ENCODE results near the gene LRFN2.

The LRFN2 gene

DNA sequence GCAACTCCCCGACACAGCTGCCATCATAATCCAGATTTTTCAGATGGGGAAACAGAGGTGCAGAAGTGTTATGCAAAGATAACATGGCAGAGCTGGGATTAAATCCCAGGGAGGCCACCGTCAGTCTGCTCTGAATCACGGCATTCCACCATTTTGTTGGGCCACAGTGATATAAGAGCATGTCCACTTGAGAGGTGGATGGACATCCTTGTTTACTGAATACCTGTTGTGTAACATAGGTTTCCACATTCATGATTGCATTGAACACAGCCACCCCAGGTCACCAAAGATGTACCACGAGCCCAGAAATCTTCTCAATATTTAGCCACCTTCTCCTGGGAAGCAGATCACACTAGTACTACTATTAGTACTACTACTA lies 191.5 kb downstream of the LRFN2 start:
- ChIA-PET POLR2A (ENCODE audit: low non-redundant PET) (no interaction called here), CTCF (no interaction called here)
- no peak for DNase-seq (ENCODE audit: low spot score)
- no peak overlapping the region for H3K27ac ChIP-seq
- TF ChIP-seq, protein P1, sequence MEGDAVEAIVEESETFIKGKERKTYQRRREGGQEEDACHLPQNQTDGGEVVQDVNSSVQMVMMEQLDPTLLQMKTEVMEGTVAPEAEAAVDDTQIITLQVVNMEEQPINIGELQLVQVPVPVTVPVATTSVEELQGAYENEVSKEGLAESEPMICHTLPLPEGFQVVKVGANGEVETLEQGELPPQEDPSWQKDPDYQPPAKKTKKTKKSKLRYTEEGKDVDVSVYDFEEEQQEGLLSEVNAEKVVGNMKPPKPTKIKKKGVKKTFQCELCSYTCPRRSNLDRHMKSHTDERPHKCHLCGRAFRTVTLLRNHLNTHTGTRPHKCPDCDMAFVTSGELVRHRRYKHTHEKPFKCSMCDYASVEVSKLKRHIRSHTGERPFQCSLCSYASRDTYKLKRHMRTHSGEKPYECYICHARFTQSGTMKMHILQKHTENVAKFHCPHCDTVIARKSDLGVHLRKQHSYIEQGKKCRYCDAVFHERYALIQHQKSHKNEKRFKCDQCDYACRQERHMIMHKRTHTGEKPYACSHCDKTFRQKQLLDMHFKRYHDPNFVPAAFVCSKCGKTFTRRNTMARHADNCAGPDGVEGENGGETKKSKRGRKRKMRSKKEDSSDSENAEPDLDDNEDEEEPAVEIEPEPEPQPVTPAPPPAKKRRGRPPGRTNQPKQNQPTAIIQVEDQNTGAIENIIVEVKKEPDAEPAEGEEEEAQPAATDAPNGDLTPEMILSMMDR (conservative IDR thresholded peaks at IDR 0.05; ENCODE audit: low read depth), result no peak

DNA sequence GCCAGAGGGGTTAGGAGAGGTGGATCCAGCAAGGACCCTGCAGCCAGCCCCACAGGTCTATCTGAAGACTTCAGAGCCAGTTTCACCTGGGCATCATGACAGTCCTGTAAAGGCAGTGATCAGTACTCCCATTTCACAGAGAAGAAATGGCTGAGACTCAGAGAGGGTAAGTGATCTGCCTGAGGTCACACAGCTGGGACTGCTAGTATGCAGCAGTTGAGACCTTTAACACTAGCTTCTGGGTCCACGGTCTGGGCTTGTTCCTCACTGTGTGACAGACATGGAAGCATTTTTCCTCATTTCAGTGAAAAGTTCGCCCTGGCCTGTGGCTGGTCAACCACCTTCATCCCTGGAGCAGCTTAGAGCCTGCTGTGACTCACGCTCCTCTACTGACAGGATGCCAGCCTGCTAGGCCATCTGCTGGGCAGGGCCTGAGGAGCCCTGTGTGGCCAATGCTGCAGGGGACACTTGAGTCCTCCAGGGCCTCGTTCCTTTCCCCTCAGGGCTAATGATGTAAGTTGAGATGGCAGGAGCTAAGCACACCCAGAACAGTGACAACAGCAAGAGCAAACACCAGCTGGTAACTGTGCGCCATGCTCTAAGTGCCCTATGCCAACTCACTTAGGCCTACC lies 192.0 kb downstream of the LRFN2 start:
- TF ChIP-seq, protein P1 (conservative IDR thresholded peaks at IDR 0.05; ENCODE audit: low read depth), result no peak
- ChIA-PET POLR2A (ENCODE audit: low non-redundant PET) (no interaction called here), CTCF (no interaction called here)
- DNase-seq (ENCODE audit: low spot score), result no peak
- no peak overlapping the region for H3K27ac ChIP-seq

DNA sequence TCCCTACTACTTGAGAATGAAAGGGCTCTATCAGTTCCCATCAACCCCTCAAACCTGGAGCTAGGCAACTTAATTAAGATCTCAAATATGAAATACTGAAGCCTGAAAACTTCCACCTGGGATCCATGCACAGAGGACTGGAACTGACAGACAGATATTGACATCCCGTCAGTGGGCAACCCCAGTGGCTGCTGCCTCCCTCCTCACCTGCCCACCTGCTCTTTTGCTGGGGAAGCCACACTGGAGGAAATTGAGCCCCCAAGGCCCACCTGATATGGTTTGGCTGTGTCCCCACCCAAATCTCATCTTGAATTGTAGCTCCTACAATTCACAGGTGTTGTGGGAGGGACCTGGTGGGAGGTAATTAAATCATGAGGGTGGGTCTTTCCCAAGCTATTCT lies 192.8 kb downstream of the LRFN2 start:
- ChIA-PET CTCF (no interaction called here), POLR2A (ENCODE audit: low non-redundant PET) (no interaction called here)
- H3K27ac ChIP-seq, result no peak overlapping the region
- TF ChIP-seq, protein P1 (conservative IDR thresholded peaks at IDR 0.05; ENCODE audit: low read depth), result no peak
- no peak for DNase-seq (ENCODE audit: low spot score)

DNA sequence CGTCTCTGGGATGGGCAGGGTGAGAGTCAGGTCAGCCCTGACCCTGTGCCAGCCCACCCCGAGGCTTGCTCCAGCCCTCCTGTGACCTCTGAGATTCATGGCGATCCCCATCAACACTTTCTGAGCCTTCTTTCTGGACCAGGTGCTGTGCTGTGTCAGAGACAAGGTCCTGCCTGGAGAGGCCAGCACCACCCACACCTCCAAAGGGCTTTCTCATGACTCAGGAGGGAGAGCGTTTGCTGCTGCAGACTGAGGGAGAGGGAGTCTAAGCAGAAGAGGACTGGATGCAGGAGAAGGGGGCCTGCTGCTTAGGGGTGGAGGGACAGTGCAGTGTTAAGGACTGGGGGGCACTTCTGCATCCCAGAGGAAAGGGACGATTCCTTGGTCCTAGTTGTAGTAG lies 193.5 kb downstream of the LRFN2 start:
- ChIA-PET POLR2A (ENCODE audit: low non-redundant PET) (no interaction called here), CTCF (no interaction called here)
- TF ChIP-seq, protein P1 (conservative IDR thresholded peaks at IDR 0.05; ENCODE audit: low read depth), result no peak
- H3K27ac ChIP-seq, result no peak overlapping the region
- no peak for DNase-seq (ENCODE audit: low spot score)

DNA sequence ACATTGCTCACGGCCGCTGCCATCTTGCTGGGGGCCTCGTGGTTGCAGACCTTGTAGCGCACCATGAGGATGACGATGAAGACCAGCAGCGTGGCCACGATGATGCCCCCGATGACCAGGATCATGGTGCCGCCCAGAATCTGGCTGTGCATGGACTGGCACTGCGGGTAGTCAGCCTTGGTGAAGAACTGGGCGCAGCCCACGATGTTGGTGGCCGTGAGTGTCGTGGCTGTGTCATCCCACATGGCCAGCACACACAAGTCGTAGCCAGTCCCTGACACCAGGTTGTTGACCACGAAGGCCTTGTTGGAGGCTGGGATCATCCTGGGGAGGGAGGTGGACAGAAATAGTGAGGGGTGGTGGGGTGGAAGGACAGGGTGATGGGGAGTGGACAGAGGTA lies 194.6 kb downstream of the LRFN2 start:
- TF ChIP-seq, protein P1 (conservative IDR thresholded peaks at IDR 0.05; ENCODE audit: low read depth), result no peak
- no peak for DNase-seq (ENCODE audit: low spot score)
- no peak overlapping the region for H3K27ac ChIP-seq
- POLR2A ChIA-PET (ENCODE audit: low non-redundant PET), result no interaction called here
- CTCF ChIA-PET, result no interaction called here

DNA sequence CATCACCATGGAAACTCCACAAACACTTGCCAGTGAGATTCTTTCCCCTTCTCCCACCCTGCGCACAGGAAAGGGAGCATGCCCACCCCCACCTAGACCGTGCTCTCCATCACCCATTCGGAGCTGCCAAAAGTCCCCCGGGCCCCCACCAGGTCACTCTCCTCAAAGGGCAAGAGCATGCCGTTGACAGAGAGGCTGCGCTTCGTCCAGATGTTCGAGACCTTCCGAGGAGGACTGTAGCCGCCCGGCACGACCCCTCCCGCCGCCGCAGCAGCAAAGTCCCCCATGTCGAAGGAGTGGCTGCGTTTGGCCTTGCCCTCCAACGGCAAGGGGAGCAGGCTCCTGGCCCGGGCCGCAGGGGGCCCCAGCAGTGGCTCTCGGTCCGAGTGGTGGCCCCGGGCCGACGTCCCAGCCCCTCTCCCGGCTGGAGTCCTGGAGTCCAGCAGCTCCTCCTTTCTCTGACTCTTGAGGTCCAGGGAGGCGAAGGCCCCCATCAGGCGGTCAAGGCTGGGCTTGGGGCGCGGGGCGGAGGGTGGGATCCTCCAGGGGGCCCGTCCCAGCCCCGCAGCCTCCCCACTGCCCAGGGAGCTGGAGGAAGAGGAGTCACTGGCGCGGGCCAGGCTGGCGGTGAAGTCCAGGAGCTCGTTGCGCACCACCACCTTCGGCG lies 195.2 kb downstream of the LRFN2 start:
- TF ChIP-seq, protein P1 (conservative IDR thresholded peaks at IDR 0.05; ENCODE audit: low read depth), result no peak
- CTCF ChIA-PET, result no interaction called here
- no peak for DNase-seq (ENCODE audit: low spot score)
- H3K27ac ChIP-seq, result no peak overlapping the region
- POLR2A ChIA-PET (ENCODE audit: low non-redundant PET), result no interaction called here
